ENCODE results near the gene GPHA2. TPM values are rescaled to one million over a fixed set of nuclear protein-coding genes. Genes with fewer than 3 reads are reported as not detected.

The GPHA2 gene
- total RNA-seq, 1 donor = not detected

GRCh38 chr11:64916040-64916774 lies 19.5 kb downstream of the GPHA2 start:
- Histone ChIP-seq H3K27ac (ENCODE audit: low read depth, low read length) (peak overlapping the region; percentile 59), H3K4me2 (ENCODE audit: insufficient read depth, low read length) (peak overlapping the region; percentile 99), H3K36me3 (ENCODE audit: insufficient read depth, low read length) (peaks cover 12% of the 10 kb centered on the region), H3K9me3 (ENCODE audit: low read depth, low read length) (no peaks in the 10 kb centered on the region), H2AFZ (ENCODE audit: low read length) (peak overlapping the region; percentile 20), H3K4me3 (ENCODE audit: insufficient read depth, low read length) (peak overlapping the region; percentile 75), H3K4me1 (ENCODE audit: insufficient read depth, low read length) (peaks cover 21% of the 10 kb centered on the region), H3K79me2 (ENCODE audit: insufficient read depth, low read length) (peaks cover 22% of the 10 kb centered on the region), H3K27me3 (ENCODE audit: insufficient read depth, low read length) (no peaks in the 10 kb centered on the region), H4K20me1 (ENCODE audit: insufficient read depth, low read length) (no peaks in the 10 kb centered on the region)
- TF ChIP-seq CTCF (IDR thresholded peaks at IDR 0.05; ENCODE audit: extremely low read depth, low read depth, low read length) = no peak
- DNase-seq (ENCODE audit: insufficient read length, low spot score, missing footprints) = peak; percentile 95

- Histone ChIP-seq H2AFZ (ENCODE audit: low read length) (no peak overlapping the region), H3K27ac (ENCODE audit: low read depth, low read length) (peak overlapping the region; percentile 59), H3K9me3 (ENCODE audit: low read depth, low read length) (no peaks in the 10 kb centered on the region), H3K4me3 (ENCODE audit: insufficient read depth, low read length) (peak overlapping the region; percentile 75), H3K4me1 (ENCODE audit: insufficient read depth, low read length) (peaks cover 21% of the 10 kb centered on the region), H4K20me1 (ENCODE audit: insufficient read depth, low read length) (no peaks in the 10 kb centered on the region), H3K4me2 (ENCODE audit: insufficient read depth, low read length) (peak overlapping the region; percentile 99), H3K79me2 (ENCODE audit: insufficient read depth, low read length) (peaks cover 22% of the 10 kb centered on the region), H3K36me3 (ENCODE audit: insufficient read depth, low read length) (peaks cover 20% of the 10 kb centered on the region), H3K27me3 (ENCODE audit: insufficient read depth, low read length) (no peaks in the 10 kb centered on the region)
- peak; percentile 68 for DNase-seq (ENCODE audit: insufficient read length, low spot score, missing footprints)
- no peak for TF ChIP-seq CTCF (IDR thresholded peaks at IDR 0.05; ENCODE audit: extremely low read depth, low read depth, low read length)
Measured at GRCh38 chr11:64915376-64915887, 20.3 kb downstream of the GPHA2 start.

- peaks cover 21% of the 10 kb centered on the region for H3K4me1 ChIP-seq (ENCODE audit: insufficient read depth, low read length)
- no peak for DNase-seq (ENCODE audit: insufficient read length, low spot score, missing footprints)
- no peaks in the 10 kb centered on the region for H4K20me1 ChIP-seq (ENCODE audit: insufficient read depth, low read length)
- H3K9me3 ChIP-seq (ENCODE audit: low read depth, low read length) = no peaks in the 10 kb centered on the region
- H3K27ac ChIP-seq (ENCODE audit: low read depth, low read length) = no peak overlapping the region
- H3K79me2 ChIP-seq (ENCODE audit: insufficient read depth, low read length) = peaks cover 22% of the 10 kb centered on the region
- no peak overlapping the region for H2AFZ ChIP-seq (ENCODE audit: low read length)
- TF ChIP-seq CTCF (IDR thresholded peaks at IDR 0.05; ENCODE audit: extremely low read depth, low read depth, low read length) = no peak
- no peak overlapping the region for H3K4me3 ChIP-seq (ENCODE audit: insufficient read depth, low read length)
- no peaks in the 10 kb centered on the region for H3K27me3 ChIP-seq (ENCODE audit: insufficient read depth, low read length)
- H3K4me2 ChIP-seq (ENCODE audit: insufficient read depth, low read length) = no peak overlapping the region
- H3K36me3 ChIP-seq (ENCODE audit: insufficient read depth, low read length) = peaks cover 31% of the 10 kb centered on the region
Measured at GRCh38 chr11:64914123-64914522, 21.6 kb downstream of the GPHA2 start.

GRCh38 chr11:64913171-64913727 lies 22.4 kb downstream of the GPHA2 start:
- DNase-seq (ENCODE audit: insufficient read length, low spot score, missing footprints) = no peak
- H3K36me3 ChIP-seq (ENCODE audit: insufficient read depth, low read length) = peaks cover 31% of the 10 kb centered on the region
- peaks cover 22% of the 10 kb centered on the region for H3K79me2 ChIP-seq (ENCODE audit: insufficient read depth, low read length)
- no peaks in the 10 kb centered on the region for H3K9me3 ChIP-seq (ENCODE audit: low read depth, low read length)
- H4K20me1 ChIP-seq (ENCODE audit: insufficient read depth, low read length) = no peaks in the 10 kb centered on the region
- TF ChIP-seq CTCF (IDR thresholded peaks at IDR 0.05; ENCODE audit: extremely low read depth, low read depth, low read length) = no peak
- no peaks in the 10 kb centered on the region for H3K27me3 ChIP-seq (ENCODE audit: insufficient read depth, low read length)
- peaks cover 20% of the 10 kb centered on the region for H3K4me1 ChIP-seq (ENCODE audit: insufficient read depth, low read length)
- H3K4me2 ChIP-seq (ENCODE audit: insufficient read depth, low read length) = no peak overlapping the region
- no peak overlapping the region for H3K4me3 ChIP-seq (ENCODE audit: insufficient read depth, low read length)
- H3K27ac ChIP-seq (ENCODE audit: low read depth, low read length) = no peak overlapping the region
- no peak overlapping the region for H2AFZ ChIP-seq (ENCODE audit: low read length)

All from osteoblast (primary cell).